DND-41 (cell line): ENCODE measurements around the gene LCTL.
A peak's percentile ranks its signal among the peaks of the same experiment; 100 is the strongest.
"Not testable (repeated sequence)": the region's sequence is repeated elsewhere in the genome, so short reads cannot be mapped to it uniquely, and the experiment has no call there.

Source experiments
- ATAC-seq: fragments of 200-7000 bp; cut with Tn5 transposase; 3 replicates; pipeline ENCODE4 v1.9.1; 2021; ENCODE audit warnings: low read depth; ENCODE audit not compliant: insufficient read depth
- DNase-seq: peaks from one replicate; pipeline ENCODE4 v3.0.0-alpha.2; 2020
- H2AFZ ChIP-seq: 2 replicates; pipeline ENCODE4 v1.6.0; 2012; ENCODE audit warnings: low read depth, low read length
- H3K27ac ChIP-seq: 2 replicates; pipeline ENCODE4 v1.5.1; 2012; ENCODE audit warnings: low read length, inconsistent platforms
- H3K27me3 ChIP-seq: fragments of 200-600 bp; sonication (generic); 2 replicates; pipeline ENCODE4 v1.6.0; 2012; ENCODE audit warnings: low read length, mild to moderate bottlenecking, inconsistent platforms; ENCODE audit not compliant: insufficient read depth, poor library complexity
- H3K36me3 ChIP-seq: 2 replicates; pipeline ENCODE4 v1.5.1; 2012; ENCODE audit warnings: low read length, inconsistent platforms; ENCODE audit not compliant: insufficient read depth
- H3K4me1 ChIP-seq: 2 replicates; pipeline ENCODE4 v1.5.1; 2012; ENCODE audit warnings: mild to moderate bottlenecking, low read length; ENCODE audit not compliant: insufficient read depth
- H3K4me2 ChIP-seq: 2 replicates; pipeline ENCODE4 v1.6.0; 2012; ENCODE audit warnings: mild to moderate bottlenecking, moderate library complexity, low read length, inconsistent platforms; ENCODE audit not compliant: insufficient read depth
- H3K4me3 ChIP-seq, 2 experiments: fragments of 200-600 bp in 1 of 2; shearing (Covaris generic) in 1 of 2; 2 replicates each; pipeline ENCODE4 v1.5.1; 2012 to 2016; ENCODE audit warnings: inconsistent platforms in 2 of 2, low read length in 2 of 2, mild to moderate bottlenecking in 2 of 2, low read depth in 1 of 2, moderate library complexity in 1 of 2
- H3K79me2 ChIP-seq: 2 replicates; pipeline ENCODE4 v1.6.0; 2012; ENCODE audit warnings: low read length, inconsistent platforms; ENCODE audit not compliant: insufficient read depth
- H3K9ac ChIP-seq: 2 replicates; pipeline ENCODE4 v1.6.0; 2012; ENCODE audit warnings: low read depth, mild to moderate bottlenecking, inconsistent platforms, low read length, moderate library complexity
- H3K9me3 ChIP-seq: 2 replicates; pipeline ENCODE4 v1.5.1; 2012; ENCODE audit warnings: low read length, moderate library complexity, mild to moderate bottlenecking, inconsistent platforms; ENCODE audit not compliant: insufficient read depth, severe bottlenecking
- H4K20me1 ChIP-seq: 2 replicates; pipeline ENCODE4 v1.6.0; 2012; ENCODE audit warnings: low read length; ENCODE audit not compliant: insufficient read depth
- CTCF ChIP-seq: IDR thresholded peaks from 2 replicates; pipeline ENCODE4 v1.5.1; 2012; ENCODE audit warnings: borderline replicate concordance, low read length, moderate library complexity, mild to moderate bottlenecking; ENCODE audit not compliant: poor library complexity, severe bottlenecking; ENCODE audit errors: extremely low read depth
- EZH2 ChIP-seq: IDR thresholded peaks from 3 replicates; pipeline ENCODE4 v1.6.1; 2012; ENCODE audit warnings: borderline replicate concordance, low read depth, mild to moderate bottlenecking, moderate library complexity, low read length, inconsistent platforms; ENCODE audit not compliant: severe bottlenecking

The LCTL gene

GRCh38 chr15:66502491-66502890 is 63.3 kb downstream of the LCTL start:
- no peak overlapping the region for H3K27ac ChIP-seq
- peaks cover 66% of the 10 kb centered on the region for H3K36me3 ChIP-seq
- H3K9me3 ChIP-seq, result no peaks in the 10 kb centered on the region
- peak overlapping the region; percentile 76; the same call in 1 of the 2 replicates for H3K9ac ChIP-seq
- H3K4me1 ChIP-seq, result peaks cover 41% of the 10 kb centered on the region
- peak overlapping the region; percentile 71; the same call in 1 of the 2 replicates for H3K4me2 ChIP-seq
- DNase-seq (no peak), ATAC-seq (no peak)
- H3K27me3 ChIP-seq, result no peaks in the 10 kb centered on the region
- H2AFZ ChIP-seq, result no peak overlapping the region
- peaks cover 69% of the 10 kb centered on the region for H3K79me2 ChIP-seq
- peaks cover 20% of the 10 kb centered on the region for H4K20me1 ChIP-seq
- peak overlapping the region in 1 of 2 experiments; percentile 83; a peak in 1 of 4 replicates for H3K4me3 ChIP-seq
- TF ChIP-seq CTCF (no peak), EZH2 (no peak)

- peaks cover 42% of the 10 kb centered on the region for H3K4me1 ChIP-seq
These were observed 65.5 kb downstream of the LCTL start for GRCh38 chr15:66500346-66500745.

GRCh38 chr15:66498501-66499386 is 67.1 kb downstream of the LCTL start:
- no peak overlapping the region for H2AFZ ChIP-seq
- peak overlapping the region; percentile 64 for H3K27ac ChIP-seq
- peaks cover 67% of the 10 kb centered on the region for H3K79me2 ChIP-seq
- H3K9ac ChIP-seq, result no peak overlapping the region
- peaks cover 89% of the 10 kb centered on the region for H3K36me3 ChIP-seq
- peak; percentile 52 for TF ChIP-seq CTCF
- no peak for TF ChIP-seq EZH2
- no peaks in the 10 kb centered on the region for H3K9me3 ChIP-seq
- H3K4me1 ChIP-seq, result peaks cover 43% of the 10 kb centered on the region
- no peaks in the 10 kb centered on the region for H3K27me3 ChIP-seq
- H4K20me1 ChIP-seq, result peaks cover 18% of the 10 kb centered on the region
- no peak overlapping the region for H3K4me3 ChIP-seq
- ATAC-seq (no peak), DNase-seq (no peak)
- H3K4me2 ChIP-seq, result no peak overlapping the region; the same call in 1 of the 2 replicates

More at GRCh38 chr15:66500346-66500745, 65.5 kb downstream of the LCTL start:
- H3K4me2 ChIP-seq, H3K27me3 ChIP-seq, H3K4me3 ChIP-seq, H3K9ac ChIP-seq, DNase-seq, ATAC-seq, H2AFZ ChIP-seq, H3K27ac ChIP-seq, H3K9me3 ChIP-seq: not testable (repeated sequence)
- Histone ChIP-seq H3K79me2 (peaks cover 69% of the 10 kb centered on the region), H3K36me3 (peaks cover 78% of the 10 kb centered on the region), H4K20me1 (peaks cover 20% of the 10 kb centered on the region)
